DOHH2 (cell line): ENCODE results near the gene DOK7.

Source experiments
- EZH2phosphoT487 ChIP-seq: fragments of 200-600 bp; sonication (generic); IDR thresholded peaks from 2 replicates; pipeline ENCODE4 v1.6.1; 2017; ENCODE audit warnings: borderline replicate concordance, mild to moderate bottlenecking, antibody characterized with exemption, low read length, moderate library complexity, mixed read lengths
- TF ChIP-seq, protein P1 (sequence below): fragments of 200-600 bp; sonication (generic); IDR thresholded peaks from one replicate; pipeline ENCODE4 v1.5.1; 2014; ENCODE audit warnings: antibody characterized with exemption, mild to moderate bottlenecking, low read depth, low read length; ENCODE audit not compliant: poor library complexity, severe bottlenecking

DNA sequence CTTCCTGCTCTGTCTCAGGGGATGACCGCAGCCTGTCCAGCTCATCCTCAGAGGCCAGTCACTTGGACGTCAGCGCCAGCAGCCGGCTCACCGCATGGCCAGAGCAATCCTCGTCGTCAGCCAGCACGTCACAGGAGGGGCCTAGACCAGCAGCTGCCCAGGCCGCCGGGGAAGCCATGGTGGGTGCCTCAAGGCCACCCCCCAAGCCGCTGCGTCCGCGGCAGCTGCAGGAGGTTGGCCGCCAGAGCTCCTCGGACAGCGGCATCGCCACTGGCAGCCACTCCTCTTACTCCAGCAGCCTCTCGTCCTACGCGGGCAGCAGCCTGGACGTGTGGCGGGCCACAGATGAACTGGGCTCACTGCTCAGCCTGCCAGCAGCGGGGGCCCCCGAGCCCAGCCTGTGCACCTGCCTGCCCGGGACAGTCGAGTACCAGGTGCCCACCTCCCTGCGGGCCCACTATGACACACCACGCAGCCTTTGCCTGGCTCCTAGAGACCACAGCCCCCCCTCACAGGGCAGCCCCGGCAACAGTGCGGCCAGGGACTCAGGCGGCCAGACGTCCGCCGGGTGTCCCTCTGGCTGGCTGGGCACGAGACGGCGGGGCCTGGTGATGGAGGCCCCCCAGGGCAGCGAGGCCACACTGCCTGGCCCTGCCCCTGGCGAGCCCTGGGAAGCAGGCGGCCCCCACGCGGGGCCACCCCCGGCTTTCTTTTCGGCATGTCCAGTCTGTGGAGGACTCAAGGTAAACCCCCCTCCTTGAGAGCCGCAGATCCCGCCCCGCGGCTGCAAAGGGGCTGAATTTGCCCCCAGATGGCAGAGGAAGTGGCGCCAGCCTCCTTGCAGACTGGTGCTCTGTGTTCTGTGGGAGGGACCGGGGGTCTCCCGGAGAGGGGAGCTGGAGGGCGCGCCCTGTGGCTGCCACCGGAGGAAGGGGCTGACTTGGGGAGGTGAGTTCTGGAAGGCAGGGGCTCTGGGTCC, 29.9 kb downstream of the DOK7 start:
- TF ChIP-seq, protein P1, sequence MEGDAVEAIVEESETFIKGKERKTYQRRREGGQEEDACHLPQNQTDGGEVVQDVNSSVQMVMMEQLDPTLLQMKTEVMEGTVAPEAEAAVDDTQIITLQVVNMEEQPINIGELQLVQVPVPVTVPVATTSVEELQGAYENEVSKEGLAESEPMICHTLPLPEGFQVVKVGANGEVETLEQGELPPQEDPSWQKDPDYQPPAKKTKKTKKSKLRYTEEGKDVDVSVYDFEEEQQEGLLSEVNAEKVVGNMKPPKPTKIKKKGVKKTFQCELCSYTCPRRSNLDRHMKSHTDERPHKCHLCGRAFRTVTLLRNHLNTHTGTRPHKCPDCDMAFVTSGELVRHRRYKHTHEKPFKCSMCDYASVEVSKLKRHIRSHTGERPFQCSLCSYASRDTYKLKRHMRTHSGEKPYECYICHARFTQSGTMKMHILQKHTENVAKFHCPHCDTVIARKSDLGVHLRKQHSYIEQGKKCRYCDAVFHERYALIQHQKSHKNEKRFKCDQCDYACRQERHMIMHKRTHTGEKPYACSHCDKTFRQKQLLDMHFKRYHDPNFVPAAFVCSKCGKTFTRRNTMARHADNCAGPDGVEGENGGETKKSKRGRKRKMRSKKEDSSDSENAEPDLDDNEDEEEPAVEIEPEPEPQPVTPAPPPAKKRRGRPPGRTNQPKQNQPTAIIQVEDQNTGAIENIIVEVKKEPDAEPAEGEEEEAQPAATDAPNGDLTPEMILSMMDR = no peak
- no peak for TF ChIP-seq EZH2phosphoT487
